ENCODE results near the gene ROBO1.

Gene ROBO1

GRCh38 chr3:78645628-78646310 is 1122.0 kb downstream of the ROBO1 start:
- DNase-seq = no peak

- DNase-seq = no peak
Measured at GRCh38 chr3:78644847-78645246, 1123.0 kb downstream of the ROBO1 start.

- no peak for DNase-seq
Measured at GRCh38 chr3:78642226-78643035, 1125.4 kb downstream of the ROBO1 start.

DNA sequence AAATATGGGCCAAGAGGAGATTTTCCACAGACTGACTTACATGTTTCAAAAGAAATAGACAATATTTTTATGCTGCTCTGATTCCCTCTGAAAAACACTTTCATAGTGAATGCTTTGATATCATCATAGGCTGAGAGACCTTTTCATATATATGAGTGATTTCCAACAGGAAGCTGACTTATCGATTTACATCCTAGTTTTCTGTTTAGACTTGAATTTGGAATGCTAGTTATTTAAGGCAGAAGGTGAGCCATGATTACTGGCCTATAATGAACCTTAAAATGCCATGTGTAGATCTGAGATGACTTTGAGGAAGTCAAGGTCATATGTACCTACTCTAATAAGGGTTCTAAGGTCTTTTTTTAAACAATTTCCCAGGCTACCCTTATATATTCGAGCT is 1126.1 kb downstream of the ROBO1 start:
- no peak for DNase-seq

GRCh38 chr3:78634316-78634715 is 1133.5 kb downstream of the ROBO1 start:
- DNase-seq = no peak

- DNase-seq = no peak
Measured at GRCh38 chr3:78633626-78634025, 1134.2 kb downstream of the ROBO1 start.

GRCh38 chr3:78632925-78633553 is 1134.8 kb downstream of the ROBO1 start:
- peak; percentile 53 for DNase-seq

DNA sequence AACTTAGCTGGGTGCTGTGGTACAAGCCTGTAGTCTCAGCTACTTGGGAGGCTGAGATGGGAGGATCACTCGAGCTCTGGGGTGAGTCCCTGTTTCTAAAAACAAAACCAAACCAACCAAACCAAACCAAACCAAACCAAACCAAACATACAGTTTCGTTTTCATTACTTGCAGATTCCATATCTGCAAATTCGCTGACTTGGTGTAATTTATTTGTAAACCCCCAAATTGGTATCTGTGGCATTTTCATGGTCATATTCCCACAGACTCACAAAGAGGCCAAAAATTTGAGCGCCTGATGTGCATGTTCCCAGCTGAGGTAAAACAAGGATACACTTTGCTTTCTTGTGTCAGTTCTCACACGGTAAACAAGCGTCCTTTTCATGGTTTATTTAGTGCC is 1138.3 kb downstream of the ROBO1 start:
- no peak for DNase-seq

DNA sequence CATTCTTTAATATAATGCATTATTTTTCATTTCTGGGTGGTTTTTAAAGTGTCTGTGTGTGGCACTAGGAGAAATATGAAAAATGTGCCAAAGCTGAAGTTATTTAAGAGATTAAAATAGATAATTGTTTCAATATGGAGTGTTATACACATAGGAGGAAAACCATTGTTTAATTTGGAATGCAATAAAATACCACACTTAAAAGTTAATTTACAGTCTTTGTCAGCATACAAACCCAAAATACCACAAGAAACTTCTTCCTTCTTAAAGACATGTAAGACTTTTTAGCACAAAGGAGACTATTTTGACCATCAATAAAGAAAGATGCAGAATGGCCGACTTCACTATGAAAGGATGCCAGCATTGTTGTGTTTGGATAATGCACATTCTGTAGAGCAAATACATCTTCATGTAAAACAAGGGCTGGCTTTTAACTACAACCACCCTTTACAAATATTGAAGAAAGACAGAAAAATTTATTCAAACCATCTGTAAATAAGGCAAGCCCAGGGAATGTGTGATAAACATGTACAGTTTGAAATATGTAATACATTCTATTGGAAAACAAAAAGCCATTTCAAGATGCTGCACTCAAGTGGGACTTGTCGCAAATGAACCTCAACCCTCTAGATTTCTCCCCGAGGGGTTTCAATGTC is 1146.6 kb downstream of the ROBO1 start:
- no peak for DNase-seq

DNA sequence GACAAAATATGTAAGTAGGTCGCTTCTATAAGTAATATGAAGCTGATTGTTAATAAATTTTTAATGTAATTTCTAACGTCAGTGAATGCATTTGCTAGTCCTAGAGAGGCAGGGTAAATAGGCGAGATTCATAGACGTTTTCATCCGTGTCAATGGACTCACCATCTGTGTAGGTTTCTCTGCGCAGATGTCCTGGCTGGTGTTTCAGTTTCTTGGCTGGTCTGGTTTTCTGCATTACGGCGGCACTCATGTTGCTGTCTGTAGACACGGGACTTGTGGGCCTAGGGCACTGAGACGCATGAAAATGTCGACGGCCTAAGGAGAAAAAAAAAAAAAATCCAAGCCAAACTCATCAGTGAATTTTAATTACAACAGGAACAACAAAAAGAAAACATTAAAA is 1153.3 kb downstream of the ROBO1 start:
- DNase-seq = no peak

- DNase-seq = no peak
Measured at GRCh38 chr3:78613421-78613879, 1154.3 kb downstream of the ROBO1 start.

- no peak for DNase-seq
Measured at GRCh38 chr3:78611278-78611677, 1156.5 kb downstream of the ROBO1 start.

DNA sequence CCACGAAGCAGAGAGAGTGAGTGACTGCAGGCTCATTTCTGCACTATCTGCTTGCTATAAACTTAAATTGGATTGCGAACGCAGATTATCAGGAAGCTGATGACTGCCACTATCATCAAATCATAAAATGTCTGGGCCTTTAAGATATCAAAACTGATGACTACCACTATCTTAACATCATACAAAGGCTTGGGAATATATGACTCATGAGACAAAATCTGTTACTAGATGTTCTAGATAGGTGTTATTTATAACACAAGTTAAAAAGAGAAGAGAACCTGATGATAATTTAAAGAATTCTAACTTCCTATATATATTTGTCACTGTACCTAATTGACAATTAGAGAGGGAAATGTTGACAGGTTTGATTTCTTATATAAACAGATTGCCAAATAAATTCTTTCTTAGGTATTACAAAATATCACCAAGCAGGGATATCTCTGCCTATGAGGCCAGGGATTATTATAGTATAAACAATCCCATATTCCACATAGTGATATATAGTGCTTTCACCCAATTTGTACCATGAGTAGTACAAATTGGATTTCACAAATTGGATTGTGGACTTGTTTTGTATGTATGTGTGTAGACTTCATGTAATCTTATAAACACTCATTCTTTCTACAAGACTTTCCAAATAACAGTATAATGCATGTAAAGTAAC is 1157.2 kb downstream of the ROBO1 start:
- DNase-seq = no peak

DNA sequence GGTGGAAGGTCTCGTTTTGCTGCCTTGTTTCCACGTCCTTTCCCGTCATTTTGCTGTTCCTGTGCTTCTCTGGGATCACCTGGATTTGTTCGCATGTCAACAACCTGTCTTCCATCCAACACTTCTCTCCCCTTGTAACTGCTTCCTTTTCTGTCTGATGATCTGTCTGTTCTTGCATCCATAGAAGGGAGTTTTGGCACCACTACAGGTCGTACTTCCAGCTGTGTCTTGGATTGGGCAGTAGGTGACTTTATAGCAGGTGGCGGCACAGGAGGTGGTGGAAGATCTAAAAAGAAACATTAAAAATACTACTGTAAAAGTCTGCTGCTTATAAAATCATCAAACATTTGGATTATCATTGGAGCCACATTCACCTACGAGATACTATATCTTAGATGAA is 1161.0 kb downstream of the ROBO1 start:
- no peak for DNase-seq

DNA sequence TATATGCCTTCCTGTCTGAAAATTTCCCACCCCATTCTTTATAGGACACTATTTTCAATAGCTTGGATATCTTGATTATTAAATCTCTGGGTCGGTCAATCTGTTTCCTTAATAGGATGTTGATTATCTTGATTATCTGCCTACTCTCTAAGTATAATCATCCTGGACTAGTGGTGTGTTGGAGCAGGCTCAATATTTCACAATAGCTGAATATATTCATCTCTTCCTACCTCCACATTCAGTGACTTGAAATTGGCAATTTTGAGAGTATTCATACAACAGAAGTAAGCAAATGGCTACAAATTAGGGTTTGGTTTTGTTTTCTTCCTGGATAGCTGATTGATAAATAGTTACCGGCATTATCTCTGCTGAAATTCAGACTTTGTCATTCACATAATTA is 1162.6 kb downstream of the ROBO1 start:
- no peak for DNase-seq

DNA sequence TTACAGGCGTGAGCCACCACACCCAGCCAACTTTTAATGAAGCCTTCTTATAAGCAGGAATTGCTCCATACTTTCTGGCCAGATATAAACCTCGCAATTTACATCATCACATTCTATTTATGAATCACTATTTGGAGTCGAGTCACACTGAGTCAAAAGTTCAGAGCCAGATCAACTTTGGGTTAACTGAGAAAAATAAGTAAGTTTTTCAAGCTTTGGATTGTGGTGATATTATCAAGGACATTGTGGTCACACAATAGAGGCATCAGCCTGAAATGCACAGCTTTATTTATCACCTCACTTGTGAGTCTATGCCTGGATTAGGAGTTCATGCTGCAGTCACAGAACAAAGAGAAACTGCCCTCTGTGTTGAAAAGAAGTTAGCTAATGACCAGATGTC is 1163.5 kb downstream of the ROBO1 start:
- no peak for DNase-seq

DNA sequence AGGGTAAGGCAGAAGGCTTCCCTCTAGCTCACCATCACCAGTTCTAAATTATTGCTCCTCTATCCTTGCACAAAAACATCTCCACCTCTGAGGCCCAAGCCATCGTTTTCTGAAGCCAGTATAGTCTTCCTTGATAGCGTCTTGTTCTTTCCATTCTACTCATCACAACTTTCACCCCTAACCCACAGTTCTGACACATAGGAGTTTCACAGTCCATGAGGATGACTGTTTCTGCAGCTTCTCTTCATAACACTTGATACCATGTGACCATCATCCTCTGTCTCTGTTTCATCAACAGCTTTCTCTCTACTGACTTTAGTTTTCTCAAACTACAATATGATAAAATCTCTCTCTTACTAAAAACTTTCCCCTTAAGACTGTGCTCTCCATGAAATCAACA is 1166.5 kb downstream of the ROBO1 start:
- DNase-seq = no peak

DNA sequence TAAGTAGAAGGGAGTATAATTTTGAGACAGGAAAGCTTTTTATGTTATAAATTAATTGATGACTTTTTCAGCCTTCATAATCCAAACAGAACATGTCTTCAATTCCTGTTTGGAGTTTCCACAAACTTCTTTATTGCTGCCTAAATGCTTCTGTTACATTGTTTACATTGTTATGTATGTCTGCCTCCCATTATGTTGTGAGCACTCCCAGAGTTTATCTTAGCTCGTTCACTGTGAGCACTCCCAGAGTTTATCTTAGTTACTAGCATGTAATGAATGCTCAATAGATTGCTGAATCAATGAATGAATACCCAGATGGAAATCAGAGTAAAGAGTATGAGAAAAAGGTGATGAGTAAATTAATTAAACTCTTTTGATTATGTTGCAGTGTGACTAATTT is 1178.0 kb downstream of the ROBO1 start:
- no peak for DNase-seq

GRCh38 chr3:78588906-78589621 is 1178.7 kb downstream of the ROBO1 start:
- DNase-seq = no peak

GRCh38 chr3:78580681-78581080 is 1187.1 kb downstream of the ROBO1 start:
- DNase-seq = peak; percentile 54

DNA sequence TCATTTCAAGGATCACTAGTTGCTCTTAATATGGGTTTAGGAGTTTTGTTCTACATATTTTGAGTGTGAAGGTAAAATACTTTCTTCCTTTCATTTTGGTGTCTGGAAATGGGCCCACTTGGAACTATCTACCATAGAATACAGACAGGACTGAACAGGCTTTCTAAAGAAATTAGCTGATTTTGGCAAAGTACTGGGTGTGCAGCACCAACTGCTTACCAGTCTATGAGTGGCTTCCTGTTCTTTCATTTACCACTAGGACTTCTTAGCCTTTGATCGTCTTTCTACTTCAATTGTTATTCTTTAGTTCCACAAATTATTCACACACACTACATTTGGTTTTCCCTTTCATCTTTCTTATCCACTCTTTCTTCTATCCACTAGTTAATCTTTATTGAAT is 1196.3 kb downstream of the ROBO1 start:
- no peak for DNase-seq

DNA sequence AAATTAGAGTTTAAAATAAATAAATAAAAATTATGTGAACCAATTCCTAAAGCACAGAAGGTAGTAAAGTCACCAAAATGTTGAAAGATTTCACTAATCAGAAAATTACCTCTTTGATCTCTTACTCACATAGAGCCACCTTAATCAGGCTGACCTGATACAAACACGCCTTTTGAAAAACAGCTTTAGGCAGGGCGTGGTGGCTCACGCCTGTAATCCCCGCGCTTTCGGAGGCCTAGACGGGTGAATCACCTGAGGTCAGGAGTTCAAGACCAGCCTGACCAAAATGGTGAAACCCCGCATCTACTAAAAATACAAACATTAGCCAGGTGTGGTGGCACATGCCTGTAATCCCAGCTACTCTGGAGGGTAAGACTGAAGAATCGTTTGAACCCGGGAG is 1197.3 kb downstream of the ROBO1 start:
- DNase-seq = no peak

All from islet precursor cell (in vitro differentiated cells).